Esophagus (tissue), 2 donors: Measurements from ENCODE around the gene RNF113B. TPM values are rescaled to one million over a fixed set of nuclear protein-coding genes. Genes with fewer than 3 reads are reported as not detected.

Experiments
- H3K27ac ChIP-seq, 2 donors: one replicate each; pipeline ENCODE4 v1.5.1; 2013; ENCODE audit warnings: low read depth in 2 of 2, mild to moderate bottlenecking in 2 of 2, inconsistent platforms in 1 of 2, low read length in 1 of 2, moderate library complexity in 1 of 2
- H3K27me3 ChIP-seq, 2 donors: one replicate each; pipeline ENCODE4 v1.6.1; 2013; ENCODE audit warnings: low read length in 2 of 2, control low read depth in 1 of 2, mild to moderate bottlenecking in 1 of 2; ENCODE audit not compliant: insufficient read depth in 2 of 2, control insufficient read depth in 1 of 2
- H3K36me3 ChIP-seq, 2 donors: one replicate each; pipeline ENCODE4 v1.6.1; 2013; ENCODE audit warnings: low read length in 1 of 2; ENCODE audit not compliant: control insufficient read depth in 2 of 2, insufficient read depth in 2 of 2
- H3K4me1 ChIP-seq, 2 donors: one replicate each; pipeline ENCODE4 v1.6.1; 2013; ENCODE audit warnings: low read length in 1 of 2; ENCODE audit not compliant: control insufficient read depth in 2 of 2, insufficient read depth in 2 of 2
- H3K4me3 ChIP-seq, 2 donors: one replicate each; pipeline ENCODE4 v1.5.1; 2013; ENCODE audit warnings: low read length in 2 of 2, mild to moderate bottlenecking in 2 of 2, low read depth in 1 of 2, moderate library complexity in 1 of 2
- H3K9me3 ChIP-seq, 2 donors: one replicate each; pipeline ENCODE4 v1.6.1; 2013; ENCODE audit warnings: mild to moderate bottlenecking in 2 of 2, low read depth in 1 of 2, low read length in 1 of 2, moderate library complexity in 1 of 2; ENCODE audit not compliant: control insufficient read depth in 2 of 2, insufficient read depth in 1 of 2
- WGBS, 2 donors: extraction: QIAGEN DNeasy Blood & Tissue Kit; methylation state at CpG; one replicate each; pipeline ENCODE4 v1.1.7; 2013; 5-methylcytosine and 5-hydroxymethylcytosine counted together
- polyA plus RNA-seq, 2 donors: library from polyadenylated mRNA; stranded (reverse); fragments of 200-250 nt; gene quantifications; one replicate each; pipeline ENCODE4 v1.2.3, GENCODE V29; 2013
- donor health status: healthy with polysubstance abuse.
- donor health status: Bipolar disorder and iron deficiency.

RNF113B gene
- polyA plus RNA-seq: not detected

DNA sequence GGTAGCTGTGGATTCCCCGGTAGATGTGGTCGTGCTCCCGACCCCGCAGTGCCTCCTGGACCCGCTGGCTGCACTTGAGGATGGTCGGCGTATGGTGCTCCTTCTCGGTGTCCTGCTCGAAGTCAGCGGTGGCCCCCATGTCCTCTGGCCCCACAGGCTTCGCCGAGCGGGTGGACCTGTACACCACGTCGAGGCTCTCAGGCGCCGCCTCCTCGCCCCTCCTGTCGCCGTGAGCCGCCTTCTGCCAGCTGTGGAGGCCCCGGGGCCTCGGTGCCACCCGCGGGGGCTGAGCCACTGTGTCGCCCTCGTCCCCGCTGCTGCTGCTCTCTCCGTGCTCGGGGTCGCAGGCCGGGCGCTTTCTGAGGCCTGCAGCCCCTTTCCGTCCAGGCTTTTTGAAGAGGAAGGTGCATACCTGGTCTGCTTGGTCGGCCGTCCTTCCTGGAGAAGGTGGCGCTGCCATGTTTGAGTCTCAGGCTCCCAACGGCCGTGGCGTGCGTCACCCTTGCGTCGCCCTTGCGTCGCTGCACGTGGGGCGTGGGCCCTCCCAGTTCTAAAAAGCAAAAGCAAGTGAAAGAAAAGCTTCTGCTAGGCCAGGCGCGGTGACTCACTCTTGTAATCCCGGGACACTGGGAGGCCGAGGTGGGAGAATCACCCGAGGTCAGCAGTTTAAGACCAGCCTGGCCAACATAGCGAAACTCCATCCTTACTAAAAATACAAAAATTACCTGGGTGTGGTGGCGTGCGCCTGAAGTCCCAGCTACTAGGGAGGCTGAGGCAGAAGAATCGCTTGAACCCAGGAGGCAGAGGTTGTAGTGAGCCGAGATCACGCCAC is at the start of gene RNF113B:
TSS of gene RNF113B (minus strand) at position 493 of the 832 bp plus-strand sequence. CDS start at position 460, 33 bp downstream.
- Histone ChIP-seq H3K9me3 (no peaks in the 10 kb centered on the region), H3K27me3 (no peaks in the 10 kb centered on the region), H3K4me1 (no peaks in the 10 kb centered on the region), H3K4me3 (no peak within 1 kb of the TSS), H3K27ac (no peak within 1 kb of the TSS), H3K36me3 (no peaks in the 10 kb centered on the region)
- WGBS, 2 donors: 95 to 96% methylated on average over 58 of the region's 58 CpGs

DNA sequence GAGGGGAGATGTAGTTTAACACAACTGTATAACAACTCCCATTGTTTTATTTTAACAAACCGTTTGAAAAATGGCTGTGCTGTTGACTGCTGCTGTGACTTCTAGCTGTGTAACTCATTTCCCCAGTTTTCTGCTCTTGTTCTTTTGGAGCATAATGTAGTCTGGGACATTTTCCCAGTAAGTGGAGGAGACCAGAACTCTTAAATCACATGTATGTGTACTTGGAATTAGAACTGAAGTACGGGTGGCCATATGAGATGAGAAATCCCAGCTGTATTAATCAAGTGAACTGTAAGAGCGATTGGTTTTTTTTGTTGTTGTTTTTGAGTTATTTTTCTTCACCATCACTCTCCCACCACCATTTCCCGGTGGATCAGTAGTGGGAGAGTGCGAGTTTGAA is 49.4 kb upstream of the RNF113B start:
- WGBS, 2 donors: 81 to 83% methylated on average over 5 of the region's 5 CpGs

GRCh38 chr13:98225036-98225940 is 48.2 kb upstream of the RNF113B start:
- Histone ChIP-seq H3K27ac (no peak overlapping the region), H3K4me3 (no peak overlapping the region)
- 77 to 83% methylated on average over 20 of the region's 20 CpGs for WGBS, 2 donors

More for the DNA sequence above, 49.4 kb upstream of the RNF113B start:
- no peaks in the 10 kb centered on the region for H3K27me3 ChIP-seq
- H3K4me3 ChIP-seq: no peak overlapping the region
- no peak overlapping the region for H3K27ac ChIP-seq
- H3K4me1 ChIP-seq: no peaks in the 10 kb centered on the region
- H3K36me3 ChIP-seq: no peaks in the 10 kb centered on the region
- no peaks in the 10 kb centered on the region for H3K9me3 ChIP-seq

DNA sequence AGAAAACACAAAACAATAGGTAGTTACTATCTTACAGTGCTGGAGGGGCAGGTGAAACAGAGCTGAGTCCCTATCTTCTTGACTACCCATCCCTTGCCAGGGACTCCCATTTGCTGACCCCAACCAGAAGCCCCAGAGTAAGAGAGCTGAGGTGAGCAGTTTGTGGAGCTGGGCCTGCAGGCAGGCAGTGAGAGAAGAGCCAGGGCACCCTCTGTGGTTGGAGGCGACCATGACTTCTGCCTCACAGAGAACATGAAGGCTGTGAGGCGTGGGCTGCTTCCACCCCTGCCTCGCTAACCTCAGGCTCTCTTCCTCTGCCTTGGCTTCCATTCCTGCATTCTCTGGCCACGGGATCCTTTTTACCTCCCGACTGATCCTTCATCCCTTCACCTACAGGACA is 47.5 kb upstream of the RNF113B start:
- Histone ChIP-seq H3K27ac (no peak overlapping the region), H3K36me3 (no peaks in the 10 kb centered on the region), H3K9me3 (no peaks in the 10 kb centered on the region), H3K4me1 (no peaks in the 10 kb centered on the region), H3K27me3 (no peaks in the 10 kb centered on the region), H3K4me3 (no peak overlapping the region)
- 91 to 95% methylated on average over 5 of the region's 5 CpGs for WGBS, 2 donors

More at GRCh38 chr13:98225036-98225940, 48.2 kb upstream of the RNF113B start:
- Histone ChIP-seq H3K4me1 (no peaks in the 10 kb centered on the region), H3K27me3 (no peaks in the 10 kb centered on the region), H3K36me3 (no peaks in the 10 kb centered on the region), H3K9me3 (no peaks in the 10 kb centered on the region)

DNA sequence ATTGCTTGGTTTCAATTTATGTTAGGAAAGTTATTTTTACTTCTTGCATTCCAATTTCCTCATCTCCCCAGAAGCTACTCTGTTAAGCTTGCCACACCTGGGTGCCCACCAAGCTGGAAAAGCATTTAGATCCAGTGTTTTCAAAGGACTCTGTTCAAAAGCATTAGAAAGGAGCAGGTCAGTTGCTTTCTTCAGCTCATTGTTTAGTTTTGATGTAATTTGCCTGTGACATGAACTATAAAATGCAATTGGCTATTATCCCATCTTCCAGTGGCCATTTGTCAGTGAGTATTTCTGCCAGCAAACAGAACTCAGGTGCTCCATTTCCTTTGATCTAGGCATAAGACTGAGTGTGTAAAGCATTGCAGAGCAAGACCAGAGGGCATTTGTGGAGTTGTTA is 46.7 kb upstream of the RNF113B start:
- H3K27ac ChIP-seq: no peak overlapping the region
- no peaks in the 10 kb centered on the region for H3K4me1 ChIP-seq

DNA sequence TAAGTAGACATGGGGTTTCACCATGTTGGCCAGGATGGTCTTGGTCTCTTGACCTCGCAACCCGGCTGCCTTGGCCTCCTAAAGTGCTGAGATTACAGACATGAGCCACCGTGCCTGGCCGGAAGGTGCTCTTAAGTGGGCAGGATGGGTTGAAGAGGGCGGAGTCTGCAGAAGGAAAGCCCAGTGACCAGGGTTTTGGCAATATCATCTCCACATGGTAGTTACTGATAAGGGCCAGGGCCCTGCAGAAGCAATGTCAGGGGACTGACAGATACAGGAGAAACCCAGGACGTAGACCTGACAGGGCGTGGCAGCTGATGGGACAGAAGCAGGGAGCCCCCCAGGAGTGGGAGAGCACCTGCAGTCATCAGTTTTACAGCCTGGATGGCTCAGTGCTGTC is 45.7 kb upstream of the RNF113B start:
- Histone ChIP-seq H3K4me1 (no peaks in the 10 kb centered on the region), H3K36me3 (no peaks in the 10 kb centered on the region), H3K27me3 (no peaks in the 10 kb centered on the region), H3K27ac (no peak overlapping the region), H3K4me3 (no peak overlapping the region), H3K9me3 (no peaks in the 10 kb centered on the region)
- 81 to 92% methylated on average over 7 of the region's 7 CpGs for WGBS, 2 donors

More for the DNA sequence above, 46.7 kb upstream of the RNF113B start:
- Histone ChIP-seq H3K4me3 (no peak overlapping the region), H3K36me3 (no peaks in the 10 kb centered on the region), H3K9me3 (no peaks in the 10 kb centered on the region), H3K27me3 (no peaks in the 10 kb centered on the region)

DNA sequence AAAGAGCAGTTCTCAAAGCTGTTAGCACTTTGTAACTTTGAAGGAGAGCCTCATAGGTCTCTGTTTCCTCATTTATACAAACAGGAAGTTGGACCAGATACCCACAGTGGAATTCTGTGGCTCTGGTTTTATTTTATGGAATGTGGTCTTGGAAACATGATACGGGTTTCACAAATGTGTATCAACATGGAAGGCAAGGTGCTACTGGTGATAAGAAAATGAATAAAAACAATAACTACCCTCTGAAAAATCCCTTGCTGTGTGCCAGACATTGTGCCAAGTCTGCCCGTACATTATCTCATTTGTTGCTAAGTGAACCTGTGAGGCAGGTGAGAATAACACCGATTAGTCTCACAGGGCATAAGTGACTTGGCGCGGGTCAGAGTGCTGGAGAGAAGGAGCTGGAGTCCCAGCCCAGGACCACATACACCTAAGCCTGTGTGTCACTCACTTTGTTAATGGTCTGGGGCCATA is 45.0 kb upstream of the RNF113B start:
- 67 to 83% methylated on average over 5 of the region's 5 CpGs for WGBS, 2 donors
- Histone ChIP-seq H3K27ac (no peak overlapping the region), H3K4me1 (no peaks in the 10 kb centered on the region), H3K9me3 (no peaks in the 10 kb centered on the region), H3K27me3 (no peaks in the 10 kb centered on the region), H3K36me3 (no peaks in the 10 kb centered on the region), H3K4me3 (no peak overlapping the region)

DNA sequence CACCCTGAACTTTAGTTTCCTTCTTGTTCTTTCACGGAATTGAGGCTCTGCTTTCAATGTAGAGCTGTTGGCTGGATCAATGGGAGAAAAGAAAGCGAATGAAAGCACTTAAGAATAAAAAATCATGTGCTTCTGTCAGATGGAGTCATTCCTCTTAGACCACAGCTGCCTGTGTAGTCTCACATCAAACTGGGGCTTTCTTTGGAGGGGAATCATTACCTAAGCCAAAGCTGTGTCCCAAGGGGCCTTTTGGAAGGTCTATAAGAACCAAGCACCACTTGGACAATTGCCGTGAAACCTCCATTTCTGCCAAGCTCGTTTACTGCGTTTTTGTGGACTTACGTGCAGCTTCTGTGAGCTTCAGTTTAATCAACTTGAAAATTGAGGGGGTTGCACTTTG is 44.2 kb upstream of the RNF113B start:
- Histone ChIP-seq H3K27me3 (no peaks in the 10 kb centered on the region), H3K36me3 (no peaks in the 10 kb centered on the region), H3K27ac (no peak overlapping the region), H3K4me1 (no peaks in the 10 kb centered on the region), H3K9me3 (no peaks in the 10 kb centered on the region), H3K4me3 (no peak overlapping the region)
- 83 to 85% methylated on average over 6 of the region's 6 CpGs for WGBS, 2 donors

DNA sequence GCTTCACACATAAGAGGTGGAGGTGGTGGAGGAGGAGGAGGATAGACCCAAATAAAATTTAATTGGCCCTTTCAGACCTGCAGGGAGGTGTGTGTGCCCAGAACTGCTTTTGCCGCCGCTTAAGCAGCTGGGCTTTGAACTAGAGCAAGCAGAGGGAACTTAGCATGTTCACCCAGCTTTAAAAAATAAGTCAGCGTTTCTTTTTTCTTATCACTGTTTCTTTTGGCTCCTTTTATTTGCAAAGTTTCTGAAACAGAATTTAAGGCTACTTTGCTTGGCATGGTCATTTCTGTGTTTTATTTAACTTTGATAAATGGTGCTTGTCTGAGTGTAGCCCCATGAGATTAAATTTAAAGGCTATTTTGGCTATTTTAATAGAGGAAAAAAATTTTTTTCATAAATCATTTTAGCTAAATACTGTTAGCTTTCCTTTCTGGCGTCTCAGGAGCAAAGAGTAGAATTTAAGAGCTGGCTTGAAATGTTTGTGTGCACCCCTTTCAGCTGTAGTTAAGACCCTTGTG is 43.3 kb upstream of the RNF113B start:
- Histone ChIP-seq H3K27me3 (no peaks in the 10 kb centered on the region), H3K27ac (no peak overlapping the region), H3K4me1 (no peaks in the 10 kb centered on the region), H3K9me3 (no peaks in the 10 kb centered on the region), H3K4me3 (no peak overlapping the region), H3K36me3 (no peaks in the 10 kb centered on the region)
- WGBS, 2 donors: 51 to 66% methylated on average over 4 of the region's 4 CpGs
